Cardiac fibroblast (primary cell): ENCODE measurements around the gene INPP4A.

Source experiments
- DNase-seq, 2 donors: peaks; one replicate each; pipeline versions ENCODE4 v3.0.0 to v3.0.0-alpha.2; 2010; ENCODE audit warnings: low read depth in 2 of 2
- H3K4me3 ChIP-seq, 2 donors: replicated peaks in 1 of 2; 1 replicate in 1 of 2; 2 replicates in 1 of 2; pipeline ENCODE4 v1.5.1; 2011; ENCODE audit warnings: low read depth in 2 of 2, low read length in 2 of 2, mild to moderate bottlenecking in 2 of 2, moderate library complexity in 1 of 2
- TF ChIP-seq, protein P1 (sequence below): IDR thresholded peaks from one replicate; pipeline ENCODE4 v1.5.1; 2011; ENCODE audit warnings: low read depth, mild to moderate bottlenecking, low read length, inconsistent platforms

Gene INPP4A

DNA sequence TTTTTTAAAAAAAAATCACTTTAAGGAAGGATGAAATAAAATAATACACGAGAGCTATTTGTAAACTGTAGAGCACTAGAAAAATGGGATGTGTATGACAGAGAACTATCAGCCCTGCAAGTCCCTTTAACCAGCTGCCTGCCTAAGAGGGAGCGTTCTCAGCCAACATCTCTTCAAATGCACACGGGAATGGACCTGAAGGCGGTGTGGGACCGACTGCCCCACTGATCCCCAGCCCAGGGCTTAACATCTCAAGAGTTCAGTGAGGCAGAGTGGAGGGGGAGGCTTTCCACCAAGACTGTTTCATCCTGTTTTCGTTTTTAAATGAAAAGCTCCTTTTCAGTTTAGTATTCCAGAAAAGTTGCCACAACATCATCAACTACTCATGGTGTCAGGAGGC lies 2.2 kb downstream of the INPP4A start:
- no peak overlapping the region for H3K4me3 ChIP-seq
- TF ChIP-seq, protein P1, sequence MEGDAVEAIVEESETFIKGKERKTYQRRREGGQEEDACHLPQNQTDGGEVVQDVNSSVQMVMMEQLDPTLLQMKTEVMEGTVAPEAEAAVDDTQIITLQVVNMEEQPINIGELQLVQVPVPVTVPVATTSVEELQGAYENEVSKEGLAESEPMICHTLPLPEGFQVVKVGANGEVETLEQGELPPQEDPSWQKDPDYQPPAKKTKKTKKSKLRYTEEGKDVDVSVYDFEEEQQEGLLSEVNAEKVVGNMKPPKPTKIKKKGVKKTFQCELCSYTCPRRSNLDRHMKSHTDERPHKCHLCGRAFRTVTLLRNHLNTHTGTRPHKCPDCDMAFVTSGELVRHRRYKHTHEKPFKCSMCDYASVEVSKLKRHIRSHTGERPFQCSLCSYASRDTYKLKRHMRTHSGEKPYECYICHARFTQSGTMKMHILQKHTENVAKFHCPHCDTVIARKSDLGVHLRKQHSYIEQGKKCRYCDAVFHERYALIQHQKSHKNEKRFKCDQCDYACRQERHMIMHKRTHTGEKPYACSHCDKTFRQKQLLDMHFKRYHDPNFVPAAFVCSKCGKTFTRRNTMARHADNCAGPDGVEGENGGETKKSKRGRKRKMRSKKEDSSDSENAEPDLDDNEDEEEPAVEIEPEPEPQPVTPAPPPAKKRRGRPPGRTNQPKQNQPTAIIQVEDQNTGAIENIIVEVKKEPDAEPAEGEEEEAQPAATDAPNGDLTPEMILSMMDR: no peak
- DNase-seq: no peak

DNA sequence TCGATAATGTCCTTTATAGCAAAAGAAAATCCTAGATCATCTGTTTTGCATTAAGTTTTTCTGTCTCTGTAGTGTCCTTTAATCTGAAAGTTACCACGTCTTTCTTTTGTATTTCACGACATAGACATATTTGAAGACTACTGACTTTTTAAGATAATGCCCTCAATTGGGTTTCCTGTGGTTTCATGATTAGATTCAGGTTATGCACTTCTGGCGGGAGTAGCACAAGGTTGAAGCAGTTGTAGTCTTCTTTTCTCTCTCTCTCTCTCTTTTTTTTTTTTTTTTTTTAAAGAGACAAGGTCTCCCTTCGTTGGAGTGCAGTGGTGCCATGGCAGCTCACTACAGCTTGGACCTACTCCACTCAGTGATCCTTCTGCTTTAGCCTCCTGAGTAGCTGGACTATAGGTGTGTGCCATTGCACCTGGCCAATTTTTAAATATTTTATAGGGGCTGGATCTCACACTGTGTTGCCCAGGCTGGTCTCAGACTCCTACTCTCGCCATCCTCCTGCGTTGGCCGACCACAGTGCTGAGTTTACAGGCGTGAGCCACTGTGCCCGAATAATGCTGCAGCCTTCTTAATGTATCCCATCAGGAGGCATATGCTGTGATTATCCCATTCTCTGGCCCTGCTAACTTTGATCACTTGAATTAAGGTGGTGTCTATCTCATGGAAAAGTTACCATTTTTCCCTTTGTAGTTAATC lies 3.9 kb downstream of the INPP4A start:
- H3K4me3 ChIP-seq: no peak overlapping the region
- TF ChIP-seq, protein P1: no peak
- no peak for DNase-seq

DNA sequence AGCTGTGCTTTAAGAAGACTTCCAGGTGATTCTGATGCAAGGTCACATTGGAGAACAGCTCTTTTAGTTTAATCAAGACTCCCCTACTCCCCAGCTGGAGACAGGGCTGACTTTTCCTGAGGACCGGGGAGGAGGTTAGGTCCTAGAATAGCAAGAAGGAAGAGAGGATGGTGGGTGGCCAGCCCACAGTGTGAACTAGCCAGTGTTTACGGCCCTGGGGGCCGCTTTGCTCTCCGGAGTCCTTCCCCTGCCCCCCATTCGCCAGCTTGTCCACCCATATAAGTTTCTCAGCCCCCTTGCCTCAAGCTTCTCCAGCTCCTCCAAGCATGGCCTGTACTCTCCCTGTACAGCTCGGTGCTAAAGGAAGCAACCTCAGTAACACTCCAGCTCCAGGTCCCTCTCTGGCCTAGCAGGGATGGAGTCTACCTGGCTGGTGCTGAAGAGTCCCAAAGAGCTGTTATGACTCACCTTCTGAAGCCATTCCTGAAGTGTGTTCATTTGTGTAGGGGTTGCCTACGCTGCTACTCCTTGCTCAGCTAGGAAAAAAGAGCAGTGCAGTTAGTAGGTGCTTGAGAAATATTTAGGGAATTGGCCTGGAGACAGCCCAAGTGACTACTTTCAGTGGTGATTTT lies 7.9 kb downstream of the INPP4A start:
- DNase-seq: no peak
- TF ChIP-seq, protein P1: no peak

DNA sequence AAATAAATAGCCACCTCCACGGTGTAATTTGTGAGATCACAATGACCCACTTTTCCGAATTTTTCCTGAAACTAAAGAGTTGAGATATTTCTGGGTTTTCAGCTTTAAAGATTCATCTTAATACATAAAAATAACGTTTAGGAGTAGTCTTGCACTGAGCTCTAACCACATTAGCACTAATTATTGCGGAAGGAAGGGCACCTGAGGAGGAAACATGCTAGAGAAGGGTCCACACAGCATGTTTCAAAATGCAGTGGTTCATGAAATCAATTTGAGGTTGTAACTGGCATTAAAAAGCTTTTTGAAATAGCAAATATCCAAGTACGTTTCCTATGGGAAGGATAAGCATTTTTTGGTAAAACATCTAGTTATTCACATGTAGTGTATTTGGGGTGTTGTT lies 8.4 kb downstream of the INPP4A start:
- no peak overlapping the region for H3K4me3 ChIP-seq
- DNase-seq: no peak
- TF ChIP-seq, protein P1: no peak

More for the DNA sequence above, 7.9 kb downstream of the INPP4A start:
- no peak overlapping the region for H3K4me3 ChIP-seq

DNA sequence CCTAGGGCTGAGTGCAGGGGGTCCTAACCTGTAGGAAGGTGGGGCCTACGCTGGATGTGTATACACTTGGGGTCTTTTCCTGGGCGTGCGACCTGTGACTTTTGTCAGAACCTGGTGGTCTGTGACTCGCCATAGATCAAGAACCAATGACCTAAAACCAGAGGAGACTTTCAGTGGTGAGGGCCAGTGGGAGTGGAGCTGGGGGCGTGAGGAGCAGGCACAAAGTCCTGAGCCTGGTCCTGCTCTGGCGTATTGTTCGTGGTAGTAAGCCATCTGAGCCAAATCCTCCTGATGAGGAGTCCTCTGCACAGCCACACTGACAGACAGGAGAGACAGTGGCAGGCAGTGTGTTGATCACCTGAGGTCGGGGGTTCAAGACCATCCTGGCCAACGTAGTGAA lies 8.9 kb downstream of the INPP4A start:
- H3K4me3 ChIP-seq: no peak overlapping the region
- no peak for DNase-seq
- TF ChIP-seq, protein P1: no peak

DNA sequence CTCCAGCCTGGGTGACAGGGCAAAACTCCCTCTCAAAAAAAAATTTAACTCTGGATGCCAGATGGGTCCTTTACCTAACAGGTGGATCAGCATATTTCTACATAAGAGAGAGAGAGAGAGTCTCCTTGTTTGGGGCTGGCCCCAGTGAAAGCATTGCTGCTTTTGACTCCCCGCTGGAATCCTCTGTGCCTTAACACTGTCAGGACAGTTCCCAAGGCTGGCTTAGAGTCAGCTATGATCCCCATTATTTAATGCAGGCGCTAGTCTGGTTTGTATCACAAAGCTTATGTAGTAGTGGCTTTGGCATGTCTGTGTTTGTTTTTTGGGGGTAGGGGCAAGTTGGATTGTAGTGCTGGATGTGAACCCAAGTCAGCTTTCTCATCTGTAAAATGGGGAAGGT lies 9.4 kb downstream of the INPP4A start:
- no peak overlapping the region for H3K4me3 ChIP-seq
- DNase-seq: no peak
- TF ChIP-seq, protein P1: no peak
